K562 (cell line): ENCODE measurements around the gene PRR15L. TPM values are rescaled to one million over a fixed set of nuclear protein-coding genes. Genes with fewer than 3 reads are reported as not detected.

Source experiments
- ARID1B ChIP-seq: fragments of 450-650 bp; IDR thresholded peaks from 2 replicates; pipeline ENCODE4 v1.6.1; 2016; ENCODE audit warnings: antibody characterized with exemption, mild to moderate bottlenecking, inconsistent platforms
- CTBP1 ChIP-seq: fragments of 450-650 bp; IDR thresholded peaks from 2 replicates; pipeline ENCODE4 v1.6.1; 2016; ENCODE audit warnings: borderline replicate concordance
- FOXO4 ChIP-seq: fragments of 450-650 bp; formaldehyde crosslinking; IDR thresholded peaks from 2 replicates; pipeline ENCODE4 v1.4.0; 2020; ENCODE audit warnings: mild to moderate bottlenecking, moderate library complexity
- FOXP4 ChIP-seq: sonication (generic); formaldehyde crosslinking; IDR thresholded peaks from 2 replicates; pipeline ENCODE4 v1.8.0; 2022; ENCODE audit warnings: mild to moderate bottlenecking, missing genetic modification reagents, borderline replicate concordance
- HMBOX1 ChIP-seq: sonication (generic); IDR thresholded peaks from 2 replicates; pipeline ENCODE4 v1.6.1; 2016
- MBD2 ChIP-seq: sonication (generic); IDR thresholded peaks from 2 replicates; pipeline ENCODE4 v1.6.1; 2016; ENCODE audit warnings: low read depth, borderline replicate concordance
- PHF8 ChIP-seq: fragments of 200-600 bp; sonication (generic); IDR thresholded peaks from 2 replicates; pipeline ENCODE4 v1.6.1; 2012; ENCODE audit warnings: mixed run types, mild to moderate bottlenecking, inconsistent platforms, low read length, moderate library complexity, borderline replicate concordance
- PKNOX1 ChIP-seq: fragments of 450-650 bp; IDR thresholded peaks from 2 replicates; pipeline ENCODE4 v1.6.1; 2016
- POLR2AphosphoS2 ChIP-seq: IDR thresholded peaks from 2 replicates; pipeline ENCODE4 v1.6.1; 2012; ENCODE audit warnings: low read length, improper control_type of control experiment
- TAF7 ChIP-seq: fragments of 450-650 bp; IDR thresholded peaks from 2 replicates; pipeline ENCODE4 v1.6.1; 2016; ENCODE audit warnings: missing genetic modification characterization, missing compliant biosample characterization
- ZFP36 ChIP-seq: fragments of 150-350 bp; IDR thresholded peaks from 2 replicates; pipeline ENCODE4 v1.6.1; 2018; ENCODE audit warnings: low read length, low read depth; ENCODE audit not compliant: partially characterized antibody
- ZNF639 ChIP-seq, 2 experiments: fragments of 200-800 bp in 1 of 2; sonication (Bioruptor generic) in 1 of 2; sonication (generic) in 1 of 2; formaldehyde crosslinking in 1 of 2; IDR thresholded peaks in 1 of 2; conservative IDR thresholded peaks in 1 of 2; 2 replicates each; pipeline versions ENCODE4 v1.5.0 to v1.6.1; 2016 to 2020; ENCODE audit warnings: missing compliant biosample characterization in 1 of 2, missing genetic modification characterization in 1 of 2, missing genetic modification reagents in 1 of 2
- ZSCAN29 ChIP-seq: fragments of 450-650 bp; IDR thresholded peaks from 2 replicates; pipeline ENCODE4 v1.6.1; 2017
- polyA plus RNA-seq, 8 experiments: library from polyadenylated mRNA; depleted of rRNA in 4 of 8; stranded (reverse) in 5 of 8; unstranded in 3 of 8; fragments of >200 nt; fragmentation: Nextera tagmentation in 2 of 8; fragmentation: Illumina TruSeq in 1 of 8; extraction: Ambion mirVana in 2 of 8; extraction: Trizol in 1 of 8; gene quantifications; 2 replicates each; pipeline versions ENCODE4 v1.2.1 to v1.2.3, GENCODE V29; 2011 to 2014; ENCODE audit warnings: inconsistent platforms in 1 of 8, missing spikeins in 1 of 8
- total RNA-seq, 7 experiments: library from RNA; depleted of rRNA in 6 of 7; stranded (reverse); fragments of >200 nt in 6 of 7; fragmentation: Illumina TruSeq in 2 of 7; extraction: Trizol in 2 of 7; gene quantifications; 2 replicates each; pipeline versions ENCODE4 v1.2.1 to v1.2.3, GENCODE V29; 2011 to 2021; ENCODE audit warnings: low replicate concordance in 1 of 7

The PRR15L gene
- total and polyA plus RNA-seq, 9 of the 15 experiments (the other 6 are each of a cell fraction or from before 2014, with no cell fraction given), result 0.03 TPM; not detected in 8

GRCh38 chr17:48002266-48002915, 44.7 kb upstream of the PRR15L start (continued):
- no peak for TF ChIP-seq FOXP4
- no peak for TF ChIP-seq POLR2AphosphoS2
- TF ChIP-seq ZFP36, result peak; percentile 52
- TF ChIP-seq MBD2, result no peak
- no peak for TF ChIP-seq ZSCAN29
- TF ChIP-seq FOXO4 (CRISPR knock-in tag), result no peak
- no peak for TF ChIP-seq CTBP1
- TF ChIP-seq ARID1B, result peak; percentile 50; the same call in 1 of the 2 replicates
- peak; percentile 16; the same call in 1 of the 2 replicates for TF ChIP-seq PHF8
- TF ChIP-seq ZNF639 (CRISPR knock-in tag; conservative IDR thresholded peaks at IDR 0.05 in 1 of 2, IDR thresholded peaks at IDR 0.05 in 1 of 2), result peak in 1 of 2 experiments; percentile 60; a peak in 1 of 4 replicates
- TF ChIP-seq TAF7 (tag), result no peak
- 0 out of 2 replicates have a peak, but pooled peaks have one; percentile 4 for TF ChIP-seq PKNOX1
- no peak for TF ChIP-seq HMBOX1
